B cell (primary cell): ENCODE data around the gene NPC1. TPM values are rescaled to one million over a fixed set of nuclear protein-coding genes. Genes with fewer than 3 reads are reported as not detected.

Experiments
- ATAC-seq: fragments of 200-7000 bp; cut with Tn5 transposase; one replicate; pipeline ENCODE4 v1.10.0; 2021; ENCODE audit warnings: low read depth, mild to moderate bottlenecking, moderate number of reproducible peaks, moderate library complexity
- CTCF ChIA-PET: fragments of 350-600 bp; sonication (Branson Sonifier 250); formaldehyde crosslinking; loops from one replicate; lab custom pipeline; 2021; ENCODE audit warnings: antibody characterized with exemption, inconsistent platforms; lab: Charles Lee
- POLR2A ChIA-PET: fragments of 350-600 bp; sonication (Branson Sonifier 250); formaldehyde crosslinking; loops from one replicate; lab custom pipeline; 2021; ENCODE audit warnings: antibody characterized with exemption; lab: Charles Lee
- DNase-seq: peaks from one replicate; pipeline ENCODE4 v3.0.0; 2013
- H2AFZ ChIP-seq: 2 replicates; pipeline ENCODE4 v1.6.1; 2012; ENCODE audit warnings: mild to moderate bottlenecking, low read depth, low read length; ENCODE audit not compliant: insufficient read depth, poor library complexity, severe bottlenecking
- H3K27ac ChIP-seq, 2 donors: 1 replicate in 1 of 2; 2 replicates in 1 of 2; pipeline ENCODE4 v1.5.1; 2012 to 2013; ENCODE audit warnings: low read length in 2 of 2, mild to moderate bottlenecking in 2 of 2, moderate library complexity in 1 of 2
- H3K27me3 ChIP-seq, 4 experiments: fragments of 200-600 bp in 1 of 4; sonication (generic) in 1 of 4; replicated peaks in 1 of 4; 1 replicate in 2 of 4; 2 replicates in 2 of 4; pipeline versions ENCODE4 v1.6.1 to v1.7.0; 2013 to 2016; ENCODE audit warnings: low read length in 3 of 4, mild to moderate bottlenecking in 2 of 4, mixed read lengths in 1 of 4, moderate library complexity in 1 of 4; ENCODE audit not compliant: insufficient read depth in 4 of 4, control insufficient read depth in 3 of 4; ENCODE audit errors: control extremely low read depth in 1 of 4
- H3K36me3 ChIP-seq, 2 experiments: replicated peaks in 1 of 2; 1 replicate in 1 of 2; 2 replicates in 1 of 2; pipeline versions ENCODE4 v1.6.1 to v1.7.1; 2013; ENCODE audit warnings: low read length in 1 of 2; ENCODE audit not compliant: insufficient read depth in 2 of 2, control insufficient read depth in 1 of 2; ENCODE audit errors: control extremely low read depth in 1 of 2, extremely low read depth in 1 of 2
- H3K4me1 ChIP-seq, 2 donors: fragments of 200-600 bp in 1 of 2; sonication (generic) in 1 of 2; 1 replicate in 1 of 2; 2 replicates in 1 of 2; pipeline versions ENCODE4 v1.5.1 to v1.6.1; 2013 to 2017; ENCODE audit warnings: low read length in 2 of 2; ENCODE audit not compliant: control insufficient read depth in 2 of 2, insufficient read depth in 2 of 2
- H3K4me2 ChIP-seq: replicated peaks from 2 replicates; pipeline ENCODE3; 2012; ENCODE audit warnings: mild to moderate bottlenecking, low read depth, low read length; ENCODE audit not compliant: poor library complexity, severe bottlenecking
- H3K4me3 ChIP-seq, 5 experiments: fragments of 200-600 bp in 1 of 5; sonication (generic) in 1 of 5; 1 replicate in 3 of 5; 2 replicates in 2 of 5; pipeline versions ENCODE4 v1.5.1 to v1.7.0; 2011 to 2016; ENCODE audit warnings: low read length in 4 of 5, mild to moderate bottlenecking in 4 of 5, low read depth in 2 of 5, control low read depth in 1 of 5, moderate library complexity in 1 of 5; ENCODE audit not compliant: insufficient read depth in 1 of 5; ENCODE audit errors: control extremely low read depth in 1 of 5, extremely low read depth in 1 of 5
- H3K79me2 ChIP-seq: fragments of 200-600 bp; sonication (generic); one replicate; pipeline ENCODE4 v1.6.0; 2016; ENCODE audit warnings: low read length; ENCODE audit not compliant: control insufficient read depth, insufficient read depth
- H3K9ac ChIP-seq: fragments of 200-600 bp; sonication (generic); 2 replicates; pipeline ENCODE4 v1.6.1; 2017; ENCODE audit warnings: mild to moderate bottlenecking, low read length, moderate library complexity
- H3K9me3 ChIP-seq, 3 donors: one replicate each; pipeline versions ENCODE4 v1.6.1 to v1.7.1; 2013; ENCODE audit warnings: low read length in 2 of 3; ENCODE audit not compliant: control insufficient read depth in 2 of 3, insufficient read depth in 1 of 3; ENCODE audit errors: control extremely low read depth in 1 of 3
- H4K20me1 ChIP-seq: 2 replicates; pipeline ENCODE4 v1.6.0; 2012; ENCODE audit warnings: mild to moderate bottlenecking, low read length; ENCODE audit not compliant: insufficient read depth, control insufficient read depth, poor library complexity, severe bottlenecking
- H3K27ac Mint-ChIP-seq: one replicate; pipeline ENCODE4 v1.8.0; 2021; ENCODE audit warnings: mixed read lengths
- H3K27me3 Mint-ChIP-seq: one replicate; pipeline ENCODE4 v1.8.0; 2021; ENCODE audit warnings: mixed read lengths
- H3K4me1 Mint-ChIP-seq: one replicate; pipeline ENCODE4 v1.8.0; 2021; ENCODE audit warnings: mixed read lengths
- H3K4me3 Mint-ChIP-seq: one replicate; pipeline ENCODE4 v1.8.0; 2021; ENCODE audit warnings: mixed read lengths
- H3K9me3 Mint-ChIP-seq: one replicate; pipeline ENCODE4 v1.8.0; 2022; ENCODE audit warnings: mixed read lengths; ENCODE audit not compliant: insufficient read depth
- EZH2 ChIP-seq: IDR thresholded peaks from 2 replicates; pipeline ENCODE4 v1.6.1; 2012; ENCODE audit warnings: borderline replicate concordance, low read depth, mild to moderate bottlenecking, moderate library complexity, low read length; ENCODE audit not compliant: insufficient read depth, poor library complexity, severe bottlenecking
- WGBS: methylation state at CpG from one replicate; pipeline ENCODE4 v1.1.5; 2013; ENCODE audit warnings: missing lambda C conversion rate; ENCODE audit not compliant: insufficient coverage; 5-methylcytosine and 5-hydroxymethylcytosine counted together
- intact Hi-C: fragments of 100-400 bp; cut with micrococcal nuclease; formaldehyde crosslinking; loops from one replicate; pipeline ENCODE4 v1.10.0; 2022
- polyA plus RNA-seq: library from polyadenylated mRNA; depleted of rRNA; stranded (reverse); fragments of >200 nt; gene quantifications from 2 replicates; pipeline ENCODE4 v1.2.3, GENCODE V29; 2012
- total RNA-seq, 2 donors: library from RNA; stranded (reverse); fragments of 120-200 nt in 1 of 2; gene quantifications; 1 replicate in 1 of 2; 2 replicates in 1 of 2; pipeline versions ENCODE4 v1.2.3 to v1.2.4, GENCODE V29; 2013 to 2022
- TF ChIP-seq, protein P1 (sequence below): fragments of 200-600 bp; IDR thresholded peaks from one replicate; pipeline ENCODE4 v1.8.0; 2022; ENCODE audit warnings: antibody characterized with exemption, mild to moderate bottlenecking

NPC1 gene
- total and polyA plus RNA-seq, 2 donors (not counting 1 experiment from before 2014, with no cell fraction given) = 17.5 to 44.4 TPM

DNA sequence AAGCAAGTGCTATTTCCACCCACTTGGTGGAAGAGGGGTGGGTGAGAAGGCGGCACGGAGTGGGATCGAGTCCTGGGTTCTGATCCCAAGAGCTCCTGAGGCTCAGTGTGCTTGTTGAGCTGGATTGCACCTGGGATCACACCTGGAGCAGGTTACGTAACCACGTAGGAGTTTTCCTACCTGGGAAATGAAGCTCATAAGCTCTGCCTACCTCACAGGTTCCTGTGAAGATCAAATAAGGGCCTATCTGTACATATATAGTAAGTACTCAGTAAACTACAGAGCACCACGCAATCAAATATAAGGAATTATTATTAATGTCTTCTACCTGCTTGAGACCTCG, 11.0 kb downstream of the NPC1 start:
- H3K9ac ChIP-seq = no peak overlapping the region
- no peaks in the 10 kb centered on the region for H3K27me3 Mint-ChIP-seq
- H3K4me2 ChIP-seq = no peak overlapping the region
- TF ChIP-seq, protein P1, sequence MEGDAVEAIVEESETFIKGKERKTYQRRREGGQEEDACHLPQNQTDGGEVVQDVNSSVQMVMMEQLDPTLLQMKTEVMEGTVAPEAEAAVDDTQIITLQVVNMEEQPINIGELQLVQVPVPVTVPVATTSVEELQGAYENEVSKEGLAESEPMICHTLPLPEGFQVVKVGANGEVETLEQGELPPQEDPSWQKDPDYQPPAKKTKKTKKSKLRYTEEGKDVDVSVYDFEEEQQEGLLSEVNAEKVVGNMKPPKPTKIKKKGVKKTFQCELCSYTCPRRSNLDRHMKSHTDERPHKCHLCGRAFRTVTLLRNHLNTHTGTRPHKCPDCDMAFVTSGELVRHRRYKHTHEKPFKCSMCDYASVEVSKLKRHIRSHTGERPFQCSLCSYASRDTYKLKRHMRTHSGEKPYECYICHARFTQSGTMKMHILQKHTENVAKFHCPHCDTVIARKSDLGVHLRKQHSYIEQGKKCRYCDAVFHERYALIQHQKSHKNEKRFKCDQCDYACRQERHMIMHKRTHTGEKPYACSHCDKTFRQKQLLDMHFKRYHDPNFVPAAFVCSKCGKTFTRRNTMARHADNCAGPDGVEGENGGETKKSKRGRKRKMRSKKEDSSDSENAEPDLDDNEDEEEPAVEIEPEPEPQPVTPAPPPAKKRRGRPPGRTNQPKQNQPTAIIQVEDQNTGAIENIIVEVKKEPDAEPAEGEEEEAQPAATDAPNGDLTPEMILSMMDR = no peak
- TF ChIP-seq EZH2 = no peak
- no peak for DNase-seq
- peaks cover 4 to 8% of the 10 kb centered on the region in 2 donors for H3K4me1 ChIP-seq
- POLR2A ChIA-PET = no interaction called here
- no peak overlapping the region for H3K4me3 Mint-ChIP-seq
- 100% methylated on average over 1 of the region's 7 CpGs for WGBS
- H3K36me3 ChIP-seq = peaks cover 3 to 33% of the 10 kb centered on the region in 2 experiments
- H3K27ac ChIP-seq = no peak overlapping the region
- peaks cover 18% of the 10 kb centered on the region for H4K20me1 ChIP-seq
- intact Hi-C loops = no loop called here
- H3K4me1 Mint-ChIP-seq = peaks cover 27% of the 10 kb centered on the region
- no peaks in the 10 kb centered on the region for H3K9me3 Mint-ChIP-seq
- H3K79me2 ChIP-seq = peaks cover 36% of the 10 kb centered on the region
- H3K4me3 ChIP-seq = no peak overlapping the region
- H2AFZ ChIP-seq = no peak overlapping the region
- ATAC-seq = no peak
- CTCF ChIA-PET = no interaction called here
- H3K27me3 ChIP-seq = no peaks in the 10 kb centered on the region
- H3K27ac Mint-ChIP-seq = no peak overlapping the region
- H3K9me3 ChIP-seq = no peaks in the 10 kb centered on the region

DNA sequence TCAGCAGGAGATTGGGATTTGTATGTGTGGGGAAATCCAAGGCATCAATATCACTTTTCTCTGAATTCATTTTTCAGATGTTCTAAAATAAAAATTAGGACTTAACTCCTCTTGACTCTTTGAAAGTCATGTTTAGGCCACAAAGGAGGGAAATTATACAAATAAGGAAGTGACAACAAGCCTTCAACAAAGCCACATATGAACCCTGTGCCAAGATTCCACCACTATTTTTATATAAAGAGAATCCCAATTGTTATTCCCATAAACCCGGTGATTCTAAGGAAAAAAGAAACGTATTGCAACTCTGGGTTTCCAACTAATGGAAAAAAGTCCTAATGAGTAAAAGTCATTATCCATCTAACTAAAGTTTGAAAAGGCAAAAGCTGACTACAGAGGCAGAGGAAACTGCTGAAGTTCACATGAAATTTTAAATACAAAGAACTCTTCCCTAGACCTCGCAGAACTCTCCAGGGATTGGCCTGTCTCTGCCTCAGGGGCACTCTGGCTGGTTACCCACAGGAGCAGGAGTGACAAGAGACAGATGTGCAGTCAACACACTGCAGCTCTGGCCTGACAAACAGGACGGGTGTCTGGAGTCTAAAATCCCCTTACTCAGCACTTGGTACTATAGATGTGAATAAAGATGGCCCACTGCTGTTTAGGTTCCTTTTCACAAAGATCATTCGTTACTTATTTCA, 11.5 kb downstream of the NPC1 start:
- H3K9ac ChIP-seq = no peak overlapping the region
- no peak overlapping the region for H3K4me3 Mint-ChIP-seq
- H3K4me1 ChIP-seq = peaks cover 4 to 8% of the 10 kb centered on the region in 2 donors
- 14% methylated on average over 1 of the region's 5 CpGs for WGBS
- DNase-seq (no peak), ATAC-seq (no peak)
- H3K4me3 ChIP-seq = no peak overlapping the region
- peaks cover 3 to 28% of the 10 kb centered on the region in 2 experiments for H3K36me3 ChIP-seq
- no peak overlapping the region for H3K27ac Mint-ChIP-seq
- no peaks in the 10 kb centered on the region for H3K27me3 Mint-ChIP-seq
- ChIA-PET POLR2A (no interaction called here), CTCF (no interaction called here)
- H3K4me2 ChIP-seq = no peak overlapping the region
- H3K27ac ChIP-seq = no peak overlapping the region
- no peak overlapping the region for H2AFZ ChIP-seq
- intact Hi-C loops = no loop called here
- H3K27me3 ChIP-seq = no peaks in the 10 kb centered on the region
- peaks cover 30% of the 10 kb centered on the region for H3K79me2 ChIP-seq
- no peaks in the 10 kb centered on the region for H3K9me3 Mint-ChIP-seq
- peaks cover 13% of the 10 kb centered on the region for H4K20me1 ChIP-seq
- TF ChIP-seq, protein P1 = no peak
- no peak for TF ChIP-seq EZH2
- peaks cover 25% of the 10 kb centered on the region for H3K4me1 Mint-ChIP-seq
- no peaks in the 10 kb centered on the region for H3K9me3 ChIP-seq
